ENCODE results near the gene CENPP.

Gene CENPP

DNA sequence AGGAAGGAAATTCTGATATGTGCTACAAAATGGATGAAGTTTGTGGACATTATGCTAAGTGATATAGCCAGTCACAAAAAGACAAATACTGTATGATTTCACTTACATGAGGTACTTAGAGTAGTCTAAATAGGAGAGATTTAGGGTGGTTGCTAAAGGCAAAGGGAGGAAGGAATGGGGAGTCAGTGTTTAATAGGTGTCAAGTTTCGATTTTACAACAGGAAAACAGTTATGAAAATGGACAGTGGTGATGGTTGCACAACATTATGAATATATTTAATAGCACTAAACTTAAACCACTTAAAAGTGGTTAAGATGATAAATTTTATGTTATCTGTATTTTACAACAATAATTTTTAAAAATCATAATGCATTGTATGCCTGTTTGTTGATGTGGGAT, 250.4 kb downstream of the CENPP start:
- no peak overlapping the region for H3K4me3 ChIP-seq (ENCODE audit: low read depth, low read length, poor library complexity, severe bottlenecking)
- no peaks in the 10 kb centered on the region for H3K27me3 ChIP-seq (ENCODE audit: insufficient read depth, low read length)
- TF ChIP-seq, protein P1, sequence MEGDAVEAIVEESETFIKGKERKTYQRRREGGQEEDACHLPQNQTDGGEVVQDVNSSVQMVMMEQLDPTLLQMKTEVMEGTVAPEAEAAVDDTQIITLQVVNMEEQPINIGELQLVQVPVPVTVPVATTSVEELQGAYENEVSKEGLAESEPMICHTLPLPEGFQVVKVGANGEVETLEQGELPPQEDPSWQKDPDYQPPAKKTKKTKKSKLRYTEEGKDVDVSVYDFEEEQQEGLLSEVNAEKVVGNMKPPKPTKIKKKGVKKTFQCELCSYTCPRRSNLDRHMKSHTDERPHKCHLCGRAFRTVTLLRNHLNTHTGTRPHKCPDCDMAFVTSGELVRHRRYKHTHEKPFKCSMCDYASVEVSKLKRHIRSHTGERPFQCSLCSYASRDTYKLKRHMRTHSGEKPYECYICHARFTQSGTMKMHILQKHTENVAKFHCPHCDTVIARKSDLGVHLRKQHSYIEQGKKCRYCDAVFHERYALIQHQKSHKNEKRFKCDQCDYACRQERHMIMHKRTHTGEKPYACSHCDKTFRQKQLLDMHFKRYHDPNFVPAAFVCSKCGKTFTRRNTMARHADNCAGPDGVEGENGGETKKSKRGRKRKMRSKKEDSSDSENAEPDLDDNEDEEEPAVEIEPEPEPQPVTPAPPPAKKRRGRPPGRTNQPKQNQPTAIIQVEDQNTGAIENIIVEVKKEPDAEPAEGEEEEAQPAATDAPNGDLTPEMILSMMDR (IDR thresholded peaks at IDR 0.05; ENCODE audit: low read length) = no peak
- no peak for TF ChIP-seq EZH2 (IDR thresholded peaks at IDR 0.05; ENCODE audit: borderline replicate concordance, low read length)
- H3K4me2 ChIP-seq (ENCODE audit: low read length) = no peak overlapping the region
- H3K79me2 ChIP-seq (ENCODE audit: insufficient read depth, low read length) = no peaks in the 10 kb centered on the region
- no peaks in the 10 kb centered on the region for H3K9me2 ChIP-seq (ENCODE audit: low read depth, low read length)
- H3F3A ChIP-seq (ENCODE audit: insufficient read depth, low read length) = no peaks in the 10 kb centered on the region
- no peak overlapping the region for H2AFZ ChIP-seq (ENCODE audit: low read length)
- H3K27ac ChIP-seq (ENCODE audit: low read depth, low read length, poor library complexity, severe bottlenecking) = no peak overlapping the region
- H3K36me3 ChIP-seq (ENCODE audit: insufficient read depth, low read length) = no peaks in the 10 kb centered on the region
- H3K9ac ChIP-seq (ENCODE audit: low read length) = no peak overlapping the region
- H3K9me3 ChIP-seq (ENCODE audit: low read length) = no peaks in the 10 kb centered on the region
- H4K20me1 ChIP-seq (ENCODE audit: insufficient read depth, low read length) = no peaks in the 10 kb centered on the region
- no peaks in the 10 kb centered on the region for H3K4me1 ChIP-seq (ENCODE audit: insufficient read depth, low read length, severe bottlenecking)

- no peaks in the 10 kb centered on the region for H3K9me2 ChIP-seq (ENCODE audit: low read depth, low read length)
- H3K4me2 ChIP-seq (ENCODE audit: low read length) = no peak overlapping the region
- no peaks in the 10 kb centered on the region for H4K20me1 ChIP-seq (ENCODE audit: insufficient read depth, low read length)
- no peak overlapping the region for H3K4me3 ChIP-seq (ENCODE audit: low read depth, low read length, poor library complexity, severe bottlenecking)
- no peaks in the 10 kb centered on the region for H3K4me1 ChIP-seq (ENCODE audit: insufficient read depth, low read length, severe bottlenecking)
- H3K9me3 ChIP-seq (ENCODE audit: low read length) = no peaks in the 10 kb centered on the region
- TF ChIP-seq EZH2 (IDR thresholded peaks at IDR 0.05; ENCODE audit: borderline replicate concordance, low read length) = no peak
- TF ChIP-seq, protein P1 (IDR thresholded peaks at IDR 0.05; ENCODE audit: low read length) = no peak
- H3K36me3 ChIP-seq (ENCODE audit: insufficient read depth, low read length) = no peaks in the 10 kb centered on the region
- no peaks in the 10 kb centered on the region for H3K79me2 ChIP-seq (ENCODE audit: insufficient read depth, low read length)
- H3F3A ChIP-seq (ENCODE audit: insufficient read depth, low read length) = no peaks in the 10 kb centered on the region
- H3K9ac ChIP-seq (ENCODE audit: low read length) = no peak overlapping the region
- no peaks in the 10 kb centered on the region for H3K27me3 ChIP-seq (ENCODE audit: insufficient read depth, low read length)
- no peak overlapping the region for H3K27ac ChIP-seq (ENCODE audit: low read depth, low read length, poor library complexity, severe bottlenecking)
- no peak overlapping the region for H2AFZ ChIP-seq (ENCODE audit: low read length)
Observed at GRCh38 chr9:92589923-92590322, 264.2 kb downstream of the CENPP start.

DNA sequence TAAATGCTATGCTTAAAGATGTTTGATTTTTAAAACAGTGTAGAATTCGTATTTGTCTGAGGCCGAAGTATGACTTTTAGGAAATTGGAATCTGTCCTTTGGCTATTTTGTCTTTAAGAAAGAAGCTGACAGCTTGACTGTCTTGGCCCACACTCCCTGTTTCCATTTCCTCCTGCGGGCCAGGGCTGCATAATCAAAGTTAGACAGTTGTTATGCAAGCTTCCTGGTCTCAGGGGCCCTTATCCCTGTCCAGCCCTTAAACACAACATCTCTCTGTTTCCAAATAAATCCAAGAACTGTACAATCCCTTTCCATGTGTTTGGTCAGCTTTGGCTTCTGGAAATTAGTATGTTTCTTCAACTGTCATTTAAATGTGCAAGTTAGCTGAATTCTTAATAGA, 264.6 kb downstream of the CENPP start:
- H3K79me2 ChIP-seq (ENCODE audit: insufficient read depth, low read length) = no peaks in the 10 kb centered on the region
- TF ChIP-seq EZH2 (IDR thresholded peaks at IDR 0.05; ENCODE audit: borderline replicate concordance, low read length) = no peak
- TF ChIP-seq, protein P1 (IDR thresholded peaks at IDR 0.05; ENCODE audit: low read length) = no peak
- no peaks in the 10 kb centered on the region for H3K27me3 ChIP-seq (ENCODE audit: insufficient read depth, low read length)

More for the DNA sequence above, 264.6 kb downstream of the CENPP start:
- H3K27ac ChIP-seq (ENCODE audit: low read depth, low read length, poor library complexity, severe bottlenecking) = no peak overlapping the region
- no peaks in the 10 kb centered on the region for H3K36me3 ChIP-seq (ENCODE audit: insufficient read depth, low read length)
- H4K20me1 ChIP-seq (ENCODE audit: insufficient read depth, low read length) = no peaks in the 10 kb centered on the region
- no peaks in the 10 kb centered on the region for H3K9me3 ChIP-seq (ENCODE audit: low read length)
- H2AFZ ChIP-seq (ENCODE audit: low read length) = no peak overlapping the region
- H3K4me1 ChIP-seq (ENCODE audit: insufficient read depth, low read length, severe bottlenecking) = no peaks in the 10 kb centered on the region
- no peaks in the 10 kb centered on the region for H3K9me2 ChIP-seq (ENCODE audit: low read depth, low read length)
- no peak overlapping the region for H3K4me3 ChIP-seq (ENCODE audit: low read depth, low read length, poor library complexity, severe bottlenecking)
- no peak overlapping the region for H3K9ac ChIP-seq (ENCODE audit: low read length)
- H3K4me2 ChIP-seq (ENCODE audit: low read length) = no peak overlapping the region
- no peaks in the 10 kb centered on the region for H3F3A ChIP-seq (ENCODE audit: insufficient read depth, low read length)

Measured in OCI-LY1 (cell line).